HPDE6-E6E7 (cell line): ENCODE results near the gene PDLIM5.
"Not testable (repeated sequence)": the region's sequence is repeated elsewhere in the genome, so short reads cannot be mapped to it uniquely, and the experiment has no call there.

Experiments used
- DNase-seq: peaks from one replicate; pipeline ENCODE4 v3.0.0; 2011; ENCODE audit warnings: missing footprints; ENCODE audit errors: extremely low spot score

Gene PDLIM5

GRCh38 chr4:94451695-94452475, at the start of gene PDLIM5:
Gene PDLIM5, plus strand, starts transcription at chr4:94451942. Its CDS starts 3,347 bp downstream, at chr4:94455289.
- DNase-seq: peak; percentile 70

- DNase-seq: not testable (repeated sequence)
Observed at GRCh38 chr4:94402439-94402838, 49.3 kb upstream of the PDLIM5 start.

- no peak for DNase-seq
Observed at GRCh38 chr4:94403751-94404150, 48.0 kb upstream of the PDLIM5 start.

- DNase-seq: no peak
Observed at GRCh38 chr4:94406668-94407437, 44.9 kb upstream of the PDLIM5 start.

GRCh38 chr4:94407846-94408245, 43.9 kb upstream of the PDLIM5 start:
- DNase-seq: no peak

GRCh38 chr4:94408549-94409374, 43.0 kb upstream of the PDLIM5 start:
- no peak for DNase-seq

- no peak for DNase-seq
Observed at GRCh38 chr4:94409375-94409679, 42.4 kb upstream of the PDLIM5 start.

- DNase-seq: no peak
Observed at GRCh38 chr4:94409962-94410361, 41.8 kb upstream of the PDLIM5 start.

- DNase-seq: no peak
Observed at GRCh38 chr4:94410678-94411206, 41.0 kb upstream of the PDLIM5 start.

GRCh38 chr4:94411296-94411695, 40.4 kb upstream of the PDLIM5 start:
- DNase-seq: no peak

GRCh38 chr4:94412019-94412657, 39.6 kb upstream of the PDLIM5 start:
- no peak for DNase-seq

GRCh38 chr4:94412658-94413038, 39.1 kb upstream of the PDLIM5 start:
- DNase-seq: no peak

- DNase-seq: no peak
Observed at GRCh38 chr4:94413085-94413840, 38.5 kb upstream of the PDLIM5 start.

GRCh38 chr4:94414907-94415306, 36.8 kb upstream of the PDLIM5 start:
- DNase-seq: no peak

GRCh38 chr4:94415448-94415847, 36.3 kb upstream of the PDLIM5 start:
- no peak for DNase-seq

- no peak for DNase-seq
Observed at GRCh38 chr4:94416335-94416734, 35.4 kb upstream of the PDLIM5 start.

GRCh38 chr4:94416981-94417380, 34.8 kb upstream of the PDLIM5 start:
- DNase-seq: no peak

GRCh38 chr4:94419549-94419948, 32.2 kb upstream of the PDLIM5 start:
- no peak for DNase-seq

- DNase-seq: peak; percentile 63
Observed at GRCh38 chr4:94419956-94420355, 31.8 kb upstream of the PDLIM5 start.

GRCh38 chr4:94420356-94420755, 31.4 kb upstream of the PDLIM5 start:
- DNase-seq: no peak

- DNase-seq: no peak
Observed at GRCh38 chr4:94426783-94427182, 25.0 kb upstream of the PDLIM5 start.
